Measurements from ENCODE around the gene AIFM2. TPM values are rescaled to one million over a fixed set of nuclear protein-coding genes. Genes with fewer than 3 reads are reported as not detected.

The AIFM2 gene
- total RNA-seq, 6 donors from 2014 or later, result 12.0 to 21.0 (median 17.2) TPM

- H3K4me3 ChIP-seq, result no peak overlapping the region
- 83 to 95% methylated on average over 7 of the region's 7 CpGs for WGBS, 2 donors
- no peak for TF ChIP-seq POLR2A (IDR thresholded peaks at IDR 0.05)
- no peak for TF ChIP-seq CTCF (IDR thresholded peaks at IDR 0.05)
- no peak for TF ChIP-seq POLR2AphosphoS5 (IDR thresholded peaks at IDR 0.05)
- no peak for TF ChIP-seq EP300 (IDR thresholded peaks at IDR 0.05)
- DNase-seq, result no peak
- no peaks in the 10 kb centered on the region for H3K9me3 ChIP-seq
- H3K4me1 ChIP-seq, result no peaks in the 10 kb centered on the region
- H3K27ac ChIP-seq, result no peak overlapping the region
- H3K27me3 ChIP-seq, result no peaks in the 10 kb centered on the region
- no peaks in the 10 kb centered on the region for H3K36me3 ChIP-seq
- ATAC-seq (ENCODE audit: low FRiP score in 2 of 2), result no peak
These were observed 53.7 kb downstream of the AIFM2 start for GRCh38 chr10:70078937-70079336.

- Histone ChIP-seq H3K36me3 (no peaks in the 10 kb centered on the region), H3K4me1 (no peaks in the 10 kb centered on the region), H3K27ac (no peak overlapping the region), H3K27me3 (no peaks in the 10 kb centered on the region), H3K4me3 (no peak overlapping the region), H3K9me3 (no peaks in the 10 kb centered on the region)
- ATAC-seq (ENCODE audit: low FRiP score in 2 of 2) (no peak), DNase-seq (no peak)
- WGBS, 2 donors, result 92 to 93% methylated on average over 5 of the region's 5 CpGs
- no peak for TF ChIP-seq POLR2AphosphoS5 (IDR thresholded peaks at IDR 0.05)
- TF ChIP-seq CTCF (IDR thresholded peaks at IDR 0.05), result no peak
- TF ChIP-seq POLR2A (IDR thresholded peaks at IDR 0.05), result no peak
- TF ChIP-seq EP300 (IDR thresholded peaks at IDR 0.05), result no peak
These were observed 54.3 kb downstream of the AIFM2 start for GRCh38 chr10:70078329-70078728.

GRCh38 chr10:70074971-70075370 is 57.7 kb downstream of the AIFM2 start:
- H3K27me3 ChIP-seq, result no peaks in the 10 kb centered on the region
- 98 to 100% methylated on average over 2 of the region's 2 CpGs for WGBS, 2 donors
- no peaks in the 10 kb centered on the region for H3K36me3 ChIP-seq
- H3K4me3 ChIP-seq, result no peak overlapping the region
- ATAC-seq (ENCODE audit: low FRiP score in 2 of 2) (no peak), DNase-seq (no peak)
- TF ChIP-seq POLR2AphosphoS5 (IDR thresholded peaks at IDR 0.05) (no peak), EP300 (IDR thresholded peaks at IDR 0.05) (no peak), CTCF (IDR thresholded peaks at IDR 0.05) (no peak), POLR2A (IDR thresholded peaks at IDR 0.05) (no peak)
- H3K27ac ChIP-seq, result no peak overlapping the region
- H3K9me3 ChIP-seq, result no peaks in the 10 kb centered on the region
- H3K4me1 ChIP-seq, result no peaks in the 10 kb centered on the region

- WGBS, 2 donors, result 88 to 91% methylated on average over 2 of the region's 2 CpGs
- H3K4me1 ChIP-seq, result no peaks in the 10 kb centered on the region
- ATAC-seq (ENCODE audit: low FRiP score in 2 of 2) (no peak), DNase-seq (no peak)
- TF ChIP-seq EP300 (IDR thresholded peaks at IDR 0.05) (no peak), CTCF (IDR thresholded peaks at IDR 0.05) (no peak), POLR2AphosphoS5 (IDR thresholded peaks at IDR 0.05) (no peak), POLR2A (IDR thresholded peaks at IDR 0.05) (no peak)
- H3K27me3 ChIP-seq, result no peaks in the 10 kb centered on the region
- no peaks in the 10 kb centered on the region for H3K36me3 ChIP-seq
- no peak overlapping the region for H3K27ac ChIP-seq
- no peaks in the 10 kb centered on the region for H3K9me3 ChIP-seq
- no peak overlapping the region for H3K4me3 ChIP-seq
These were observed 58.5 kb downstream of the AIFM2 start for GRCh38 chr10:70074165-70074564.

GRCh38 chr10:70070834-70071233 is 61.8 kb downstream of the AIFM2 start:
- Histone ChIP-seq H3K4me3 (no peak overlapping the region), H3K27me3 (no peaks in the 10 kb centered on the region), H3K27ac (no peak overlapping the region), H3K4me1 (no peaks in the 10 kb centered on the region), H3K36me3 (no peaks in the 10 kb centered on the region), H3K9me3 (no peaks in the 10 kb centered on the region)
- ATAC-seq (ENCODE audit: low FRiP score in 2 of 2) (no peak), DNase-seq (peak in 1 of 2 donors; percentile 33)
- 94 to 97% methylated on average over 11 of the region's 11 CpGs for WGBS, 2 donors
- no peak for TF ChIP-seq EP300 (IDR thresholded peaks at IDR 0.05)
- TF ChIP-seq POLR2A (IDR thresholded peaks at IDR 0.05), result no peak
- no peak for TF ChIP-seq CTCF (IDR thresholded peaks at IDR 0.05)
- no peak for TF ChIP-seq POLR2AphosphoS5 (IDR thresholded peaks at IDR 0.05)
